Neutrophil (primary cell): ENCODE data around the gene CCNL1.

ENCODE experiments used
- H3K27ac ChIP-seq: fragments of 200-600 bp; sonication (generic); 2 replicates; pipeline ENCODE4 v1.5.1; 2016; ENCODE audit warnings: mild to moderate bottlenecking, moderate library complexity
- H3K27me3 ChIP-seq: fragments of 200-600 bp; sonication (generic); 2 replicates; pipeline ENCODE4 v1.6.0; 2016; ENCODE audit warnings: mild to moderate bottlenecking
- H3K36me3 ChIP-seq: fragments of 200-600 bp; sonication (generic); 2 replicates; pipeline ENCODE4 v1.5.1; 2017
- H3K4me1 ChIP-seq, 2 experiments: fragments of 200-600 bp in 1 of 2; sonication (generic) in 1 of 2; 1 replicate in 1 of 2; 2 replicates in 1 of 2; pipeline versions ENCODE4 v1.5.1 to v1.6.1; 2013 to 2016; ENCODE audit warnings: low read depth in 1 of 2, low read length in 1 of 2, mild to moderate bottlenecking in 1 of 2, moderate library complexity in 1 of 2; ENCODE audit not compliant: control insufficient read depth in 1 of 2, insufficient read depth in 1 of 2
- H3K4me3 ChIP-seq, 2 experiments: fragments of 200-600 bp in 1 of 2; sonication (generic) in 1 of 2; 1 replicate in 1 of 2; 2 replicates in 1 of 2; pipeline ENCODE4 v1.5.1; 2013 to 2016; ENCODE audit warnings: low read depth in 1 of 2, low read length in 1 of 2, mild to moderate bottlenecking in 1 of 2, moderate library complexity in 1 of 2
- H3K9me3 ChIP-seq: fragments of 200-600 bp; sonication (generic); 2 replicates; pipeline ENCODE4 v1.5.1; 2016
- CTCF ChIP-seq: fragments of 200-600 bp; sonication (generic); IDR thresholded peaks from 2 replicates; pipeline ENCODE4 v1.5.1; 2016; ENCODE audit warnings: antibody characterized with exemption

CCNL1 gene

GRCh38 chr3:157122832-157123427 is 37.0 kb downstream of the CCNL1 start:
- Histone ChIP-seq H3K27me3 (peaks cover 33% of the 10 kb centered on the region), H3K9me3 (no peaks in the 10 kb centered on the region), H3K27ac (no peak overlapping the region), H3K36me3 (no peaks in the 10 kb centered on the region), H3K4me1 (no peaks in the 10 kb centered on the region), H3K4me3 (no peak overlapping the region)
- no peak for TF ChIP-seq CTCF

DNA sequence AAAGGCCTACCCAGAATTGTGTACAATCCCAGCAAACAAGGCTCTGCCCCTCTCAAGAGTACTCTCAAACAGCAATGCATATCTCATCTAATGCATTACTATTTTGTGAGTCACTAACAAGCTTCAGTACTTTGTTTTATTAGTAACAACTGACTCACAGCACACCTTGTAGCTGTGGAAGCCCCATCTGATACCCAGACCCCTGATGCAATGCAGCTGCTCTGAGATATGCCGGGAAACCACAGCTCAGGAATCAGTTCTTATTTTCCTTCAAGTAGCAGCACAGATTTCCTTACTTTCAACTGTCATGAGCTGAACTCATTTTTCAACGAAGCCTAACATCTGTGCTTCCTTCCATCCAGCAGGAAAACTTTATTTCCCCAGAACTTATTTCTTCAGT is 37.8 kb downstream of the CCNL1 start:
- no peak for TF ChIP-seq CTCF
- Histone ChIP-seq H3K9me3 (no peaks in the 10 kb centered on the region), H3K27ac (no peak overlapping the region), H3K4me1 (no peaks in the 10 kb centered on the region), H3K4me3 (no peak overlapping the region), H3K27me3 (peaks cover 41% of the 10 kb centered on the region), H3K36me3 (no peaks in the 10 kb centered on the region)

- H3K4me1 ChIP-seq = no peaks in the 10 kb centered on the region
Observed at GRCh38 chr3:157121522-157121921, 38.4 kb downstream of the CCNL1 start.

GRCh38 chr3:157120071-157120892 is 39.7 kb downstream of the CCNL1 start:
- Histone ChIP-seq H3K27me3 (peaks cover 59% of the 10 kb centered on the region), H3K9me3 (no peaks in the 10 kb centered on the region), H3K4me3 (no peak overlapping the region), H3K4me1 (no peaks in the 10 kb centered on the region), H3K36me3 (no peaks in the 10 kb centered on the region), H3K27ac (no peak overlapping the region)
- TF ChIP-seq CTCF = no peak

More at GRCh38 chr3:157121522-157121921, 38.4 kb downstream of the CCNL1 start:
- no peak for TF ChIP-seq CTCF
- Histone ChIP-seq H3K9me3 (no peaks in the 10 kb centered on the region), H3K36me3 (no peaks in the 10 kb centered on the region), H3K27me3 (peaks cover 47% of the 10 kb centered on the region), H3K27ac (no peak overlapping the region), H3K4me3 (no peak overlapping the region)

DNA sequence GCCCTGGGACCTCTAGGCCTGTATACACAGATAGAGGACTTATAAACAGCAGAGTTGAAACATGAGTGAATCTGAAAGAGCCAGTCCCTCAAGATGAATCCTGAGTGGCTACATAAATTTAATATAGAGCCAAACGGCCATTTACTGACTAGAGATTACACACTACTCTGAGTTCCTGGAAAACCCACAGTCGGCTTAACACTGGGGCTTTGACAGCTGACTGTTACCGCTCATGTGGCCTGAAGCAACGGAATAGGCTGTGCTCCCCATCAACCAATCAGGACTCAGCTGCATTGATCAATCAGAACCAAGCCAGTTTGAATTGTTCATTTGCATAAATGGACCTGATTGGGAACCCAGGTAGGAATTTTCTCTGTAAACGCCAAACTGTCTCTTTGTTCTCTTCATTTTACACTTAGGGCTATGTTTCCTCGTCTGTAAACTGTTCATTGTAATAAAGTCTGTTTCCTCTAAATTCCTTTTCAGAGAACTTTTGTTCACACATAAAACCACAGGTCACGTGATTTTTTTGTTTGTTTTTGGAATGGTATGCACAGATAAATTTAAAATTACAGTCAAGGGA is 40.5 kb downstream of the CCNL1 start:
- no peaks in the 10 kb centered on the region for H3K4me1 ChIP-seq
- no peak for TF ChIP-seq CTCF
- H3K9me3 ChIP-seq = no peaks in the 10 kb centered on the region
- H3K4me3 ChIP-seq = no peak overlapping the region
- H3K27ac ChIP-seq = no peak overlapping the region
- H3K36me3 ChIP-seq = no peaks in the 10 kb centered on the region
- H3K27me3 ChIP-seq = peaks cover 62% of the 10 kb centered on the region
